B cell (primary cell): ENCODE results near the gene NUP85. TPM values are rescaled to one million over a fixed set of nuclear protein-coding genes. Genes with fewer than 3 reads are reported as not detected.

Experiments
- ATAC-seq: fragments of 200-7000 bp; cut with Tn5 transposase; one replicate; pipeline ENCODE4 v1.10.0; 2021; ENCODE audit warnings: low read depth, mild to moderate bottlenecking, moderate number of reproducible peaks, moderate library complexity
- CTCF ChIA-PET: fragments of 350-600 bp; sonication (Branson Sonifier 250); formaldehyde crosslinking; loops from one replicate; lab custom pipeline; 2021; ENCODE audit warnings: antibody characterized with exemption, inconsistent platforms; lab: Charles Lee
- POLR2A ChIA-PET: fragments of 350-600 bp; sonication (Branson Sonifier 250); formaldehyde crosslinking; loops from one replicate; lab custom pipeline; 2021; ENCODE audit warnings: antibody characterized with exemption; lab: Charles Lee
- DNase-seq: peaks from one replicate; pipeline ENCODE4 v3.0.0; 2013
- H2AFZ ChIP-seq: 2 replicates; pipeline ENCODE4 v1.6.1; 2012; ENCODE audit warnings: mild to moderate bottlenecking, low read depth, low read length; ENCODE audit not compliant: insufficient read depth, poor library complexity, severe bottlenecking
- H3K27ac ChIP-seq, 2 donors: 1 replicate in 1 of 2; 2 replicates in 1 of 2; pipeline ENCODE4 v1.5.1; 2012 to 2013; ENCODE audit warnings: low read length in 2 of 2, mild to moderate bottlenecking in 2 of 2, moderate library complexity in 1 of 2
- H3K27me3 ChIP-seq, 4 experiments: fragments of 200-600 bp in 1 of 4; sonication (generic) in 1 of 4; replicated peaks in 1 of 4; 1 replicate in 2 of 4; 2 replicates in 2 of 4; pipeline versions ENCODE4 v1.6.1 to v1.7.0; 2013 to 2016; ENCODE audit warnings: low read length in 3 of 4, mild to moderate bottlenecking in 2 of 4, mixed read lengths in 1 of 4, moderate library complexity in 1 of 4; ENCODE audit not compliant: insufficient read depth in 4 of 4, control insufficient read depth in 3 of 4; ENCODE audit errors: control extremely low read depth in 1 of 4
- H3K36me3 ChIP-seq, 2 experiments: replicated peaks in 1 of 2; 1 replicate in 1 of 2; 2 replicates in 1 of 2; pipeline versions ENCODE4 v1.6.1 to v1.7.1; 2013; ENCODE audit warnings: low read length in 1 of 2; ENCODE audit not compliant: insufficient read depth in 2 of 2, control insufficient read depth in 1 of 2; ENCODE audit errors: control extremely low read depth in 1 of 2, extremely low read depth in 1 of 2
- H3K4me1 ChIP-seq, 2 donors: fragments of 200-600 bp in 1 of 2; sonication (generic) in 1 of 2; 1 replicate in 1 of 2; 2 replicates in 1 of 2; pipeline versions ENCODE4 v1.5.1 to v1.6.1; 2013 to 2017; ENCODE audit warnings: low read length in 2 of 2; ENCODE audit not compliant: control insufficient read depth in 2 of 2, insufficient read depth in 2 of 2
- H3K4me2 ChIP-seq: replicated peaks from 2 replicates; pipeline ENCODE3; 2012; ENCODE audit warnings: mild to moderate bottlenecking, low read depth, low read length; ENCODE audit not compliant: poor library complexity, severe bottlenecking
- H3K4me3 ChIP-seq, 5 experiments: fragments of 200-600 bp in 1 of 5; sonication (generic) in 1 of 5; 1 replicate in 3 of 5; 2 replicates in 2 of 5; pipeline versions ENCODE4 v1.5.1 to v1.7.0; 2011 to 2016; ENCODE audit warnings: low read length in 4 of 5, mild to moderate bottlenecking in 4 of 5, low read depth in 2 of 5, control low read depth in 1 of 5, moderate library complexity in 1 of 5; ENCODE audit not compliant: insufficient read depth in 1 of 5; ENCODE audit errors: control extremely low read depth in 1 of 5, extremely low read depth in 1 of 5
- H3K79me2 ChIP-seq: fragments of 200-600 bp; sonication (generic); one replicate; pipeline ENCODE4 v1.6.0; 2016; ENCODE audit warnings: low read length; ENCODE audit not compliant: control insufficient read depth, insufficient read depth
- H3K9ac ChIP-seq: fragments of 200-600 bp; sonication (generic); 2 replicates; pipeline ENCODE4 v1.6.1; 2017; ENCODE audit warnings: mild to moderate bottlenecking, low read length, moderate library complexity
- H3K9me3 ChIP-seq, 3 donors: one replicate each; pipeline versions ENCODE4 v1.6.1 to v1.7.1; 2013; ENCODE audit warnings: low read length in 2 of 3; ENCODE audit not compliant: control insufficient read depth in 2 of 3, insufficient read depth in 1 of 3; ENCODE audit errors: control extremely low read depth in 1 of 3
- H4K20me1 ChIP-seq: 2 replicates; pipeline ENCODE4 v1.6.0; 2012; ENCODE audit warnings: mild to moderate bottlenecking, low read length; ENCODE audit not compliant: insufficient read depth, control insufficient read depth, poor library complexity, severe bottlenecking
- H3K27ac Mint-ChIP-seq: one replicate; pipeline ENCODE4 v1.8.0; 2021; ENCODE audit warnings: mixed read lengths
- H3K27me3 Mint-ChIP-seq: one replicate; pipeline ENCODE4 v1.8.0; 2021; ENCODE audit warnings: mixed read lengths
- H3K4me1 Mint-ChIP-seq: one replicate; pipeline ENCODE4 v1.8.0; 2021; ENCODE audit warnings: mixed read lengths
- H3K4me3 Mint-ChIP-seq: one replicate; pipeline ENCODE4 v1.8.0; 2021; ENCODE audit warnings: mixed read lengths
- H3K9me3 Mint-ChIP-seq: one replicate; pipeline ENCODE4 v1.8.0; 2022; ENCODE audit warnings: mixed read lengths; ENCODE audit not compliant: insufficient read depth
- EZH2 ChIP-seq: IDR thresholded peaks from 2 replicates; pipeline ENCODE4 v1.6.1; 2012; ENCODE audit warnings: borderline replicate concordance, low read depth, mild to moderate bottlenecking, moderate library complexity, low read length; ENCODE audit not compliant: insufficient read depth, poor library complexity, severe bottlenecking
- WGBS: methylation state at CpG from one replicate; pipeline ENCODE4 v1.1.5; 2013; ENCODE audit warnings: missing lambda C conversion rate; ENCODE audit not compliant: insufficient coverage; 5-methylcytosine and 5-hydroxymethylcytosine counted together
- intact Hi-C: fragments of 100-400 bp; cut with micrococcal nuclease; formaldehyde crosslinking; loops from one replicate; pipeline ENCODE4 v1.10.0; 2022
- polyA plus RNA-seq: library from polyadenylated mRNA; depleted of rRNA; stranded (reverse); fragments of >200 nt; gene quantifications from 2 replicates; pipeline ENCODE4 v1.2.3, GENCODE V29; 2012
- total RNA-seq, 2 donors: library from RNA; stranded (reverse); fragments of 120-200 nt in 1 of 2; gene quantifications; 1 replicate in 1 of 2; 2 replicates in 1 of 2; pipeline versions ENCODE4 v1.2.3 to v1.2.4, GENCODE V29; 2013 to 2022
- TF ChIP-seq, protein P1 (sequence below): fragments of 200-600 bp; IDR thresholded peaks from one replicate; pipeline ENCODE4 v1.8.0; 2022; ENCODE audit warnings: antibody characterized with exemption, mild to moderate bottlenecking

NUP85 gene
- total and polyA plus RNA-seq, 2 donors (not counting 1 experiment from before 2014, with no cell fraction given) = 97.5 to 142 TPM

GRCh38 chr17:75244133-75244866 is 38.8 kb downstream of the NUP85 start:
- Histone ChIP-seq H3K36me3 (peaks cover 0 to 77% of the 10 kb centered on the region in 2 experiments), H3K4me3 (peak overlapping the region in 1 of 5 experiments; percentile 6), H2AFZ (no peak overlapping the region), H3K27ac (peak overlapping the region; percentile 36 to 80), H3K79me2 (peaks cover 44% of the 10 kb centered on the region), H4K20me1 (peaks cover 30% of the 10 kb centered on the region), H3K9me3 (no peaks in the 10 kb centered on the region), H3K27me3 (no peaks in the 10 kb centered on the region), H3K4me1 (peaks cover 16 to 66% of the 10 kb centered on the region in 2 donors), H3K4me2 (peak overlapping the region; percentile 53), H3K9ac (no peak overlapping the region)
- TF ChIP-seq EZH2 = no peak
- TF ChIP-seq, protein P1, sequence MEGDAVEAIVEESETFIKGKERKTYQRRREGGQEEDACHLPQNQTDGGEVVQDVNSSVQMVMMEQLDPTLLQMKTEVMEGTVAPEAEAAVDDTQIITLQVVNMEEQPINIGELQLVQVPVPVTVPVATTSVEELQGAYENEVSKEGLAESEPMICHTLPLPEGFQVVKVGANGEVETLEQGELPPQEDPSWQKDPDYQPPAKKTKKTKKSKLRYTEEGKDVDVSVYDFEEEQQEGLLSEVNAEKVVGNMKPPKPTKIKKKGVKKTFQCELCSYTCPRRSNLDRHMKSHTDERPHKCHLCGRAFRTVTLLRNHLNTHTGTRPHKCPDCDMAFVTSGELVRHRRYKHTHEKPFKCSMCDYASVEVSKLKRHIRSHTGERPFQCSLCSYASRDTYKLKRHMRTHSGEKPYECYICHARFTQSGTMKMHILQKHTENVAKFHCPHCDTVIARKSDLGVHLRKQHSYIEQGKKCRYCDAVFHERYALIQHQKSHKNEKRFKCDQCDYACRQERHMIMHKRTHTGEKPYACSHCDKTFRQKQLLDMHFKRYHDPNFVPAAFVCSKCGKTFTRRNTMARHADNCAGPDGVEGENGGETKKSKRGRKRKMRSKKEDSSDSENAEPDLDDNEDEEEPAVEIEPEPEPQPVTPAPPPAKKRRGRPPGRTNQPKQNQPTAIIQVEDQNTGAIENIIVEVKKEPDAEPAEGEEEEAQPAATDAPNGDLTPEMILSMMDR = no peak
- peak; percentile 73 for ATAC-seq
- 60% methylated on average over 19 of the region's 22 CpGs for WGBS
- Mint-ChIP-seq H3K4me1 (peaks cover 41% of the 10 kb centered on the region), H3K9me3 (no peaks in the 10 kb centered on the region), H3K27ac (peak overlapping the region; percentile 94), H3K27me3 (no peaks in the 10 kb centered on the region), H3K4me3 (peak overlapping the region; percentile 81)
- POLR2A ChIA-PET = interaction anchor here (0.6 to 1.6 kb wide), 4 partner anchors 17 to 92 kb away, joined by 3 to 10 read pairs (median 3); partner anchors contain the start of genes GGA3, MIF4GD and MRPS7
- intact Hi-C loops = loop anchor here (1.0 kb wide), 1 partner anchor 17 kb away; the partner anchor contains the start of genes GGA3 and MRPS7
- CTCF ChIA-PET = interaction anchor here (0.7 to 3.3 kb wide), 5 partner anchors 17 to 168 kb away, joined by 3 to 23 read pairs (median 4); partner anchors contain the start of genes GGA3, MRPS7 and SLC25A19
- DNase-seq = peak; percentile 76

- peak overlapping the region; percentile 94 for H3K27ac Mint-ChIP-seq
- ChIA-PET CTCF (interaction anchor here (0.6 to 3.3 kb wide), 4 partner anchors 13 to 167 kb away, joined by 3 to 23 read pairs (median 4); partner anchors contain the start of genes GGA3 and MRPS7), POLR2A (interaction anchor here (1.1 to 1.6 kb wide), 2 partner anchors 16 to 26 kb away, joined by 3 to 10 read pairs; partner anchors contain the start of genes GGA3, MIF4GD and MRPS7)
- H3K9me3 ChIP-seq = no peaks in the 10 kb centered on the region
- 87% methylated on average over 4 of the region's 6 CpGs for WGBS
- no peak overlapping the region for H3K9ac ChIP-seq
- H3K4me3 Mint-ChIP-seq = peak overlapping the region; percentile 81
- peaks cover 37% of the 10 kb centered on the region for H4K20me1 ChIP-seq
- DNase-seq (no peak), ATAC-seq (no peak)
- H3K79me2 ChIP-seq = peaks cover 51% of the 10 kb centered on the region
- peaks cover 23 to 73% of the 10 kb centered on the region in 2 donors for H3K4me1 ChIP-seq
- peak overlapping the region; percentile 36 to 80 for H3K27ac ChIP-seq
- H3K27me3 Mint-ChIP-seq = no peaks in the 10 kb centered on the region
- intact Hi-C loops = no loop called here
- peak overlapping the region; percentile 53 for H3K4me2 ChIP-seq
- peaks cover 48% of the 10 kb centered on the region for H3K4me1 Mint-ChIP-seq
- peak overlapping the region in 1 of 5 experiments; percentile 6 for H3K4me3 ChIP-seq
- no peak overlapping the region for H2AFZ ChIP-seq
- TF ChIP-seq, protein P1 = no peak
- no peak for TF ChIP-seq EZH2
- H3K9me3 Mint-ChIP-seq = no peaks in the 10 kb centered on the region
- H3K36me3 ChIP-seq = peaks cover 0 to 70% of the 10 kb centered on the region in 2 experiments
- H3K27me3 ChIP-seq = no peaks in the 10 kb centered on the region
Observed at GRCh38 chr17:75245011-75245410, 39.5 kb downstream of the NUP85 start.
